Tibial nerve (tissue), 4 donors: ENCODE data around the gene ING4. TPM values are rescaled to one million over a fixed set of nuclear protein-coding genes. Genes with fewer than 3 reads are reported as not detected.

Experiments
- DNase-seq, 2 donors: peaks; one replicate each; pipeline ENCODE4 v3.0.0-alpha.2; 2019; ENCODE audit warnings: low spot score in 2 of 2
- H3K27ac ChIP-seq, 4 donors: fragments of 200-600 bp; sonication (generic) in 3 of 4; one replicate each; pipeline ENCODE4 v1.5.1; 2017 to 2019; ENCODE audit warnings: mild to moderate bottlenecking in 1 of 4
- H3K27me3 ChIP-seq, 2 donors: fragments of 200-600 bp; sonication (generic) in 1 of 2; one replicate each; pipeline versions ENCODE4 v1.5.1 to v1.6.0; 2017 to 2019
- H3K36me3 ChIP-seq, 3 donors: fragments of 200-600 bp; sonication (generic); one replicate each; pipeline ENCODE4 v1.5.1; 2018 to 2019
- H3K4me1 ChIP-seq, 4 donors: fragments of 200-600 bp; sonication (generic) in 3 of 4; one replicate each; pipeline ENCODE4 v1.5.1; 2017 to 2019
- H3K4me3 ChIP-seq, 4 donors: fragments of 200-600 bp; sonication (generic) in 3 of 4; one replicate each; pipeline ENCODE4 v1.5.1; 2017 to 2019; ENCODE audit warnings: mild to moderate bottlenecking in 1 of 4, moderate library complexity in 1 of 4
- H3K9me3 ChIP-seq, 4 donors: fragments of 200-600 bp; sonication (generic) in 3 of 4; one replicate each; pipeline ENCODE4 v1.5.1; 2017 to 2019
- EP300 ChIP-seq, 2 donors: sonication (generic); formaldehyde crosslinking; IDR thresholded peaks; one replicate each; pipeline ENCODE4 v1.6.1; 2017; ENCODE audit warnings: antibody characterized with exemption in 2 of 2, mild to moderate bottlenecking in 1 of 2
- POLR2A ChIP-seq, 2 donors: fragments of 450-650 bp; IDR thresholded peaks; one replicate each; pipeline ENCODE4 v1.6.1; 2017; ENCODE audit warnings: antibody characterized with exemption in 2 of 2, mild to moderate bottlenecking in 2 of 2, moderate library complexity in 2 of 2
- WGBS, 2 donors: methylation state at CpG; one replicate each; pipeline ENCODE4 v1.1.5; 2018; 5-methylcytosine and 5-hydroxymethylcytosine counted together
- total RNA-seq, 4 donors: library from RNA; depleted of rRNA; stranded (reverse); fragments of >200 nt; gene quantifications; one replicate each; pipeline ENCODE4 v1.1.0, GENCODE V29; 2016
- TF ChIP-seq, protein P1 (sequence below), 5 experiments: fragments of 200-600 bp in 3 of 5; fragments of 450-650 bp in 2 of 5; sonication (generic) in 3 of 5; IDR thresholded peaks; one replicate each; pipeline ENCODE4 v1.5.1; 2016 to 2019; ENCODE audit warnings: antibody characterized with exemption in 5 of 5, mild to moderate bottlenecking in 3 of 5, moderate library complexity in 2 of 5

Gene ING4
- total RNA-seq, 4 donors from 2014 or later = 32.6 to 52.5 (median 45.3) TPM

DNA sequence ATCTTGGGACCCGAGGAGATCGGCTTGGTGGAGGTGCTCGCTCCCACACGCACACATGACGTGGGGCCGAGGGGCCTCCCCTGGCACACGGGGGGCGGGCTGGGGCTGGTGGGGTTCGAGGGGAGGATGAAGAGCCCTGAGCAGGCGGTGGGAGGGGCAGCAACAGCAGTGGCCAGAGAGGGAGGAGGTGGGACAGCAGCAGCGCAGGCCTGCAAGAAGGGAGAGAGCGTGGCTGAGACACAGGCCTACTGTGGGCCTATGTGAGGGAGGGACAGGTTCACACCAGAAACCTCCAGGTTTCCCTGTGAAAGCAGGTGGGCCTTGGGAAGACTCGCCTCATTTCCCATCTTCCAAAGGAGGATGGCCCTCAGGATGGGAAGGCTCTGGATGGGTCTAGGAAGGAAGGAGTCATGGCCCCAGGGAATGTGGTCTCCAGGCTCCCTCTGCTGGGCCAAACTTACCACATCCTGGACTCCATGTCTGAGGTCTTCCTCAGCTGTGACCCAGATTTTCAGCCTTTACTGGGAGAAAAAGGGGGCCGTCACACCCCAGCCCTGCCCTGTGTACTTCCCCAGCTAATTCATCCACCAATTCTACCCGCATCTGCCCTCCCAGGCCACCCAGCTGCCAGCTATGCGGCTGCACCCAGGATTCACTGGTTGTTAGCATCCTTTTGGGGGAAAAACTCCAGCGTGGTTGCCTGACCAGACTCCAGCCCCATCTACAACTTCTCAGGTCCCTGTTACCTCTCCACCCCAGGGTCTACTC lies 34.8 kb upstream of the ING4 start:
- no peak overlapping the region for H3K4me3 ChIP-seq
- peaks cover 5 to 57% of the 10 kb centered on the region in 2 donors for H3K27me3 ChIP-seq
- no peak for TF ChIP-seq EP300 (IDR thresholded peaks at IDR 0.05)
- no peak for TF ChIP-seq POLR2A (IDR thresholded peaks at IDR 0.05)
- TF ChIP-seq, protein P1, sequence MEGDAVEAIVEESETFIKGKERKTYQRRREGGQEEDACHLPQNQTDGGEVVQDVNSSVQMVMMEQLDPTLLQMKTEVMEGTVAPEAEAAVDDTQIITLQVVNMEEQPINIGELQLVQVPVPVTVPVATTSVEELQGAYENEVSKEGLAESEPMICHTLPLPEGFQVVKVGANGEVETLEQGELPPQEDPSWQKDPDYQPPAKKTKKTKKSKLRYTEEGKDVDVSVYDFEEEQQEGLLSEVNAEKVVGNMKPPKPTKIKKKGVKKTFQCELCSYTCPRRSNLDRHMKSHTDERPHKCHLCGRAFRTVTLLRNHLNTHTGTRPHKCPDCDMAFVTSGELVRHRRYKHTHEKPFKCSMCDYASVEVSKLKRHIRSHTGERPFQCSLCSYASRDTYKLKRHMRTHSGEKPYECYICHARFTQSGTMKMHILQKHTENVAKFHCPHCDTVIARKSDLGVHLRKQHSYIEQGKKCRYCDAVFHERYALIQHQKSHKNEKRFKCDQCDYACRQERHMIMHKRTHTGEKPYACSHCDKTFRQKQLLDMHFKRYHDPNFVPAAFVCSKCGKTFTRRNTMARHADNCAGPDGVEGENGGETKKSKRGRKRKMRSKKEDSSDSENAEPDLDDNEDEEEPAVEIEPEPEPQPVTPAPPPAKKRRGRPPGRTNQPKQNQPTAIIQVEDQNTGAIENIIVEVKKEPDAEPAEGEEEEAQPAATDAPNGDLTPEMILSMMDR (IDR thresholded peaks at IDR 0.05) = peak in 2 of 5 experiments; percentile 19 to 25
- H3K9me3 ChIP-seq = no peaks in the 10 kb centered on the region
- no peaks in the 10 kb centered on the region for H3K36me3 ChIP-seq
- WGBS, 2 donors = 71 to 75% methylated on average over 13 to 17 of the region's 17 CpGs
- DNase-seq = no peak
- H3K27ac ChIP-seq = no peak overlapping the region
- peaks cover 0 to 17% (median 14%) of the 10 kb centered on the region in 4 donors for H3K4me1 ChIP-seq

DNA sequence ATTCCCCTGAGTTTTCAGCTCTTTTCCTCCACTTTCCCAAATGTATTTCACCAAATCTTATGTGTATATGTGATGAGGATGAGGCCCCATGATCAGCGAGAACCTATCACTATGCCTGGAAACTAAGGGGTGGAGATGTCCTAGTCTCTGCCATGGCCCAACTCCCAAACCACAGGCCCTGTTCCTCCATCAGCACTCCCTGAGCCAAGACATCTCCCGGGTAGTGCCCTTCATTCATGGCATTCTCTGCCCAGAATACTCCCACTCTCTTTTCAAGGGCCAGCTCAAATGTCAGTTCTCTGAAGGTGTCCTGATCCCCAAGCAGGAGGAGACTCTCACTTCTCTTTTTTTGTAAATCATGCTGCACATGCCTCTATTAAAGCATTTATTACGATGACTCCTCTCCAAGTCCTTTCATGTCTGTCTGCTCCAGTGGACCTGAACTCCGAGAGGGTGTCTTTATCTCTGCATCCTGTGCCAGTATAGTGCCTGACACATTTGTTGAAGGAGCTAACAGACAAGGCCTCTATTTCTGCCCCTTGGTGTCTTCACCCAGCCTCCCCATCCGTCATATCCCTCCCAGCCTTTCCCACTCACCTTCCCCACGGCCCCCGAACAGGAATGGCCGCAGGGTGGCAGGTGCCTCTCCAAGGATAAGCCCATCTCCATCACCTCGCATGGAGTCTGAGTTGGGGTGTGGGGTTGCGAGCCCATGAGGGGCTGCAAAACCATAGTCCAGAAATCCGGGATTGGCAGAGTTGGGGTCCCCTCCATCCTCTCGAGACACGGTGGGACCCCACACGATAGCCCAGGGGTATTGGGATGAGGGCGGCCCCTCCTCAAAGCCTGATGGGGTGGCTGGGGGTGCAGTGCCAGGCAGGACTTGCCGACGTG lies 34.0 kb upstream of the ING4 start:
- WGBS, 2 donors = 79 to 81% methylated on average over 17 of the region's 17 CpGs
- H3K4me1 ChIP-seq = peaks cover 0 to 17% (median 14%) of the 10 kb centered on the region in 4 donors
- DNase-seq = no peak
- TF ChIP-seq, protein P1 (IDR thresholded peaks at IDR 0.05) = no peak
- no peak for TF ChIP-seq EP300 (IDR thresholded peaks at IDR 0.05)
- TF ChIP-seq POLR2A (IDR thresholded peaks at IDR 0.05) = no peak
- no peaks in the 10 kb centered on the region for H3K36me3 ChIP-seq
- no peak overlapping the region for H3K4me3 ChIP-seq
- H3K27ac ChIP-seq = no peak overlapping the region
- peaks cover 5 to 48% of the 10 kb centered on the region in 2 donors for H3K27me3 ChIP-seq
- H3K9me3 ChIP-seq = no peaks in the 10 kb centered on the region

DNA sequence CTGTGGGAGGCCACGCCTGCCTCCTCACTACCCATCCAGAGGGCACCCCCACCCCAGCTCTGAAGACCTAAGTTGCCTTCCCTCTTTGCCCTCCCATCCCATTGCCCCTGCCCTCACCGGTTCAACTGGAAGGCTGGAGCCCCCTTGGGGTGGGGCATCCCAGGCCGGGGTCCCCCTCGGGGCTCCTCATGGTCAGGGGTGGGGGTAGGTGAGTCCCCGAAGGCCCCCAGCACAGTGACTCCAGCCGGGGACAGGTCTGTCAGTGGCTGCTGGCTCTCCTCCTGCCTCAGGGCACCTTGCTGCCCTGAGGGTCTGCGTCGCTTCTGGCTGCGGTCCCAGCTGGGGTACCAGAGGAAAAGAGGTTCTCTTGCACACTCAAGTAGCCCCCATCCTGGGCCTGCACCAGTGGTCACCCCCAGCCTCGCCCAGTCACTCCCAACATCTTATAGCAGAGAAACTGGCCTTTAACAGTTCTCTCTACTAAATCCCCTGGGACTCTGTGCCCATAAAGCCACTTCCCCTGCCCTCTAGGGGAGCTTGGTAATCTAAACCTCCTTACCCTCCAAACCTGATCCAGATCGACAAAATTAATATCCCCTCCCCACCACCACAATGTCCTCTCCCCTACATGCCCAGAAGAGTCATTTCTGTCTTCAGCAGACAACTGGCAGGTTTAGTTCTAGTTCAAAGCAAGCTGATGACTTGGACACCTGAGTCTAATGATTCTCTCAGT lies 32.6 kb upstream of the ING4 start:
- peaks cover 0 to 23% (median 11%) of the 10 kb centered on the region in 4 donors for H3K4me1 ChIP-seq
- DNase-seq = no peak
- no peak overlapping the region for H3K27ac ChIP-seq
- TF ChIP-seq EP300 (IDR thresholded peaks at IDR 0.05) = no peak
- no peak for TF ChIP-seq POLR2A (IDR thresholded peaks at IDR 0.05)
- no peaks in the 10 kb centered on the region for H3K36me3 ChIP-seq
- H3K9me3 ChIP-seq = no peaks in the 10 kb centered on the region
- 69 to 74% methylated on average over 10 to 11 of the region's 11 CpGs for WGBS, 2 donors
- H3K4me3 ChIP-seq = no peak overlapping the region
- H3K27me3 ChIP-seq = peaks cover 0 to 35% of the 10 kb centered on the region in 2 donors

DNA sequence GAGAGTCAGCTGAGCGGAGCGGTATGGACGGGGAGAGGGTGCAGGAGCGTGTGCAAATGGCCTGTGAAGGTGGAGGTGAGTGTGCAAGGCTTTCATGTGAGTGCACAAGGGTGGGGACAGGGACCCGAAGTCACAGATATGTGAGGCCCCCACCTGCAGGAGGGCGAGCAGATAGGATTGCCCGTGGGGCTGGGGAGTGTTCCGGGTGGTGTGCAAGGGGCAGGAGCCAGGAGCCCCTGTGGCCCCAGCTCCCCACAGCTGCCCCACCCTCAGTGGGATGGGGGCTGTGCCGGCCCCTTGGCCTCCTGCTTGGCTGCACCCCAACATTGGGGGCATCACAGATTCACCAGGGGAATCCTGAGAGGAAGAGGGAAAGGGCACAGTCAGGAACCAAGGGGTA lies 31.8 kb upstream of the ING4 start:
- H3K4me1 ChIP-seq = peaks cover 0 to 22% (median 9%) of the 10 kb centered on the region in 4 donors
- 83% methylated on average over 9 of the region's 9 CpGs for WGBS, 2 donors
- no peak overlapping the region for H3K27ac ChIP-seq
- H3K9me3 ChIP-seq = no peaks in the 10 kb centered on the region
- H3K4me3 ChIP-seq = no peak overlapping the region
- peaks cover 0 to 28% of the 10 kb centered on the region in 2 donors for H3K27me3 ChIP-seq
- TF ChIP-seq POLR2A (IDR thresholded peaks at IDR 0.05) (no peak), EP300 (IDR thresholded peaks at IDR 0.05) (no peak)
- TF ChIP-seq, protein P1 (IDR thresholded peaks at IDR 0.05) = no peak
- H3K36me3 ChIP-seq = no peaks in the 10 kb centered on the region
- DNase-seq = no peak

DNA sequence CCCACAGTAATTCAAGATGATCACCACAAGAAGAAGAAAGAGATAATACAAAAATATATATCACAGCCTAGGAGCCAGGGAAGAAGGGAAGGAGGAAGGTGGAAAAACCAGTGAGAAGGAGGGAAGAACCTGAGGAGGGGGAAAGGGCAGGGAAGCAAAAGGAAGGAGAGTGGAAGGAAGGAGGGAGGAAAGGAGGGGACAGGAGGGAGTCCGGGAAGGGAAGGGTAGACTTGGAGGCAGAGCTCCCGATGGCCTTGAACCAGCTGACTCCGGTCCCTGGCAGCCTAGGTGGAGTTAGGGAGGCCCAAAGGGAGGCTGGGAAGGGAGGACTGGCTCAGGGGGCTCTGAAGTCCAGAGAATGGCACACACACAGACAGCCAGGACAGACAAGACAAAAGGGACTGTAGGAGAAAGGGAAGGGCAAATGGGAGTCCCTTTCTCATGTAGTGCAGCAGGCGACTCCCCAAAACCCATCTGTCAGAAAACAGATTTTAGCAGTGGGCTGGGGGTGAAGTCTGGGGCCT lies 31.0 kb upstream of the ING4 start:
- TF ChIP-seq EP300 (IDR thresholded peaks at IDR 0.05) (no peak), POLR2A (IDR thresholded peaks at IDR 0.05) (no peak)
- TF ChIP-seq, protein P1 (IDR thresholded peaks at IDR 0.05) = no peak
- Histone ChIP-seq H3K4me1 (peaks cover 0 to 20% (median 7%) of the 10 kb centered on the region in 4 donors), H3K9me3 (no peaks in the 10 kb centered on the region), H3K27me3 (peaks cover 0 to 20% of the 10 kb centered on the region in 2 donors), H3K4me3 (no peak overlapping the region), H3K27ac (no peak overlapping the region), H3K36me3 (no peaks in the 10 kb centered on the region)
- WGBS, 2 donors = 68 to 74% methylated on average over 4 of the region's 4 CpGs
- DNase-seq = no peak
